K562 (cell line): ENCODE measurements around the gene NRG2. TPM values are rescaled to one million over a fixed set of nuclear protein-coding genes. Genes with fewer than 3 reads are reported as not detected.

Experiments used
- ATAC-seq: fragments of 200-7000 bp; cut with Tn5 transposase; 3 replicates; pipeline ENCODE4 v1.9.1; 2020; ENCODE audit warnings: moderate library complexity
- BruUV-seq: library from RNA; stranded (reverse); fragments of 400-500 nt; replicated peaks from 2 replicates; lab custom pipeline; 2021; lab: Mats Ljungman, UMichigan
- CTCF ChIA-PET: fragments of 300-600 bp; formaldehyde crosslinking; extraction: SDS; loops from one replicate; lab custom pipeline; 2021; ENCODE audit warnings: low intra/inter-chr PET ratio; lab: Yijun Ruan, JAX
- POLR2A ChIA-PET: fragments of 300-600, 350-650 bp; sonication (Branson Sonifier 250); formaldehyde crosslinking; extraction: SDS; loops from one replicate; lab custom pipeline; 2021; ENCODE audit warnings: antibody characterized with exemption, inconsistent platforms; lab: Yijun Ruan, JAX
- DNase-seq, 4 experiments: peaks; one replicate each; pipeline versions ENCODE4 v3.0.0 to v3.0.0-alpha.2; 2011 to 2018; ENCODE audit warnings: low spot score in 3 of 4, mixed read lengths in 3 of 4; ENCODE audit errors: extremely low read depth in 1 of 4
- FAIRE-seq: peaks from 2 replicates; lab custom pipeline; 2011; peaks lifted over from hg19 to GRCh38; lab: Jason Lieb, UNC
- H2AFZ ChIP-seq: 2 replicates; pipeline ENCODE4 v1.6.0; 2011; ENCODE audit warnings: low read depth, low read length, control low read depth, inconsistent platforms
- H3K27ac ChIP-seq: fragments of 200-600 bp; 3 replicates; pipeline ENCODE4 v1.8.0; 2011; ENCODE audit warnings: low read depth, mild to moderate bottlenecking, control low read depth, inconsistent platforms, low read length, moderate library complexity, mixed read lengths; ENCODE audit errors: extremely low read depth
- H3K27me3 ChIP-seq, 2 experiments: fragments of 300-600 bp in 1 of 2; 2 replicates in 1 of 2; 3 replicates in 1 of 2; pipeline versions ENCODE4 v1.6.0 to v1.8.0; 2011; ENCODE audit warnings: inconsistent platforms in 2 of 2, low read length in 2 of 2, mild to moderate bottlenecking in 1 of 2, mixed read lengths in 1 of 2, moderate library complexity in 1 of 2; ENCODE audit not compliant: control insufficient read depth in 2 of 2, insufficient read depth in 2 of 2
- H3K36me3 ChIP-seq: fragments of 300-600 bp; 3 replicates; pipeline ENCODE4 v1.8.0; 2011; ENCODE audit warnings: mild to moderate bottlenecking, low read length, inconsistent platforms; ENCODE audit not compliant: control insufficient read depth, insufficient read depth
- H3K4me1 ChIP-seq, 2 experiments: fragments of 200-600 bp in 1 of 2; replicated peaks in 1 of 2; 2 replicates in 1 of 2; 3 replicates in 1 of 2; pipeline versions ENCODE4 v1.5.1 to v1.8.0; 2011; ENCODE audit warnings: inconsistent platforms in 2 of 2, low read length in 2 of 2, mild to moderate bottlenecking in 1 of 2, mixed read lengths in 1 of 2, moderate library complexity in 1 of 2; ENCODE audit not compliant: control insufficient read depth in 2 of 2, insufficient read depth in 2 of 2
- H3K4me2 ChIP-seq: 2 replicates; pipeline ENCODE4 v1.6.1; 2011; ENCODE audit warnings: low read length, control low read depth, inconsistent platforms, mixed read lengths; ENCODE audit not compliant: insufficient read depth
- H3K4me3 ChIP-seq: fragments of 200-600 bp; sonication (generic), shearing (Covaris generic); 2 replicates; pipeline ENCODE4 v1.5.1; 2016; ENCODE audit warnings: control low read depth, inconsistent platforms
- H3K79me2 ChIP-seq: fragments of 200-600 bp; 3 replicates; pipeline ENCODE4 v1.8.0; 2011; ENCODE audit warnings: low read length, inconsistent platforms; ENCODE audit not compliant: control insufficient read depth, insufficient read depth
- H3K9ac ChIP-seq, 2 experiments: 2 replicates each; pipeline versions ENCODE4 v1.6.0 to v1.6.1; 2011; ENCODE audit warnings: low read depth in 2 of 2, low read length in 2 of 2, control low read depth in 1 of 2, inconsistent platforms in 1 of 2, mild to moderate bottlenecking in 1 of 2, mixed read lengths in 1 of 2; ENCODE audit not compliant: insufficient read depth in 1 of 2
- H3K9me1 ChIP-seq: one replicate; pipeline ENCODE4 v1.6.0; 2011; ENCODE audit warnings: inconsistent platforms, mild to moderate bottlenecking, low read length, moderate library complexity; ENCODE audit not compliant: control insufficient read depth, insufficient read depth
- H3K9me3 ChIP-seq: replicated peaks from 2 replicates; pipeline ENCODE4 v1.5.1; 2011; ENCODE audit warnings: low read depth, low read length, inconsistent platforms; ENCODE audit not compliant: control insufficient read depth, insufficient read depth
- H4K20me1 ChIP-seq: replicated peaks from 2 replicates; pipeline ENCODE4 v1.6.1; 2011; ENCODE audit warnings: low read length, inconsistent platforms, mixed read lengths; ENCODE audit not compliant: control insufficient read depth, insufficient read depth
- BACH1 ChIP-seq: fragments of 200-800 bp; sonication (Bioruptor generic); IDR thresholded peaks from 2 replicates; pipeline ENCODE4 v1.6.1; 2016; ENCODE audit warnings: missing genetic modification characterization, missing compliant biosample characterization
- BHLHE40 ChIP-seq: IDR thresholded peaks from 2 replicates; pipeline ENCODE4 v1.6.1; 2011; ENCODE audit warnings: low read length, improper control_type of control experiment
- CC2D1A ChIP-seq: fragments of 450-650 bp; IDR thresholded peaks from 2 replicates; pipeline ENCODE4 v1.6.1; 2017; ENCODE audit warnings: mild to moderate bottlenecking
- DDX20 ChIP-seq: fragments of 450-650 bp; IDR thresholded peaks from 2 replicates; pipeline ENCODE4 v1.6.1; 2016; ENCODE audit warnings: missing genetic modification characterization, low read depth, mild to moderate bottlenecking, missing compliant biosample characterization, moderate library complexity
- E2F5 ChIP-seq: sonication (generic); formaldehyde crosslinking; IDR thresholded peaks from 2 replicates; pipeline ENCODE4 v1.8.0; 2022; ENCODE audit warnings: mild to moderate bottlenecking, missing genetic modification reagents
- HMGXB4 ChIP-seq: sonication (generic); formaldehyde crosslinking; IDR thresholded peaks from 2 replicates; pipeline ENCODE4 v1.8.1; 2023; ENCODE audit warnings: mild to moderate bottlenecking, missing genetic modification reagents
- KDM1A ChIP-seq, 2 experiments: fragments of 450-650 bp; IDR thresholded peaks; 2 replicates each; pipeline ENCODE4 v1.6.1; 2016; ENCODE audit warnings: mild to moderate bottlenecking in 2 of 2
- PHTF2 ChIP-seq: fragments of 250-450 bp; sonication (Bioruptor Pico); IDR thresholded peaks from 2 replicates; pipeline ENCODE4 v1.5.0; 2021; ENCODE audit warnings: mild to moderate bottlenecking
- RBM25 ChIP-seq: fragments of 200-400 bp; formaldehyde crosslinking; IDR thresholded peaks from 2 replicates; pipeline ENCODE4 v1.6.1; 2018; ENCODE audit warnings: low read length, low read depth, moderate library complexity; ENCODE audit not compliant: severe bottlenecking
- SNAPC5 ChIP-seq: fragments of 250-450 bp; sonication (Bioruptor Pico); IDR thresholded peaks from 2 replicates; pipeline ENCODE4 v1.8.0; 2021; ENCODE audit warnings: moderate library complexity, mild to moderate bottlenecking, inconsistent platforms
- TGIF2 ChIP-seq: sonication (generic); formaldehyde crosslinking; IDR thresholded peaks from 2 replicates; pipeline ENCODE4 v1.8.1; 2022; ENCODE audit warnings: mild to moderate bottlenecking, missing genetic modification reagents, moderate library complexity
- YBX1 ChIP-seq: fragments of 450-650 bp; IDR thresholded peaks from 2 replicates; pipeline ENCODE4 v1.7.1; 2016; ENCODE audit warnings: mild to moderate bottlenecking
- WGBS: fragments of 100-300 bp; shearing (Covaris generic); methylation state at CpG from one replicate; pipeline ENCODE4 v1.1.6; 2016; ENCODE audit warnings: low coverage, mixed read lengths; ENCODE audit not compliant: insufficient coverage; ENCODE audit errors: missing lambda C conversion rate; 5-methylcytosine and 5-hydroxymethylcytosine counted together
- in situ Hi-C: fragments of 300-500 bp; cut with MboI; formaldehyde crosslinking; loops from 4 replicates; pipeline ENCODE4 v1.15.0; 2018; ENCODE audit warnings: inconsistent platforms, mixed read lengths
- intact Hi-C: fragments of 100-400 bp; cut with micrococcal nuclease; formaldehyde crosslinking; loops from 2 replicates; pipeline ENCODE4 v1.14.2; 2022
- polyA plus RNA-seq, 8 experiments: library from polyadenylated mRNA; depleted of rRNA in 4 of 8; stranded (reverse) in 5 of 8; unstranded in 3 of 8; fragments of >200 nt; fragmentation: Nextera tagmentation in 2 of 8; fragmentation: Illumina TruSeq in 1 of 8; extraction: Ambion mirVana in 2 of 8; extraction: Trizol in 1 of 8; gene quantifications; 2 replicates each; pipeline versions ENCODE4 v1.2.1 to v1.2.3, GENCODE V29; 2011 to 2014; ENCODE audit warnings: inconsistent platforms in 1 of 8, missing spikeins in 1 of 8
- total RNA-seq, 7 experiments: library from RNA; depleted of rRNA in 6 of 7; stranded (reverse); fragments of >200 nt in 6 of 7; fragmentation: Illumina TruSeq in 2 of 7; extraction: Trizol in 2 of 7; gene quantifications; 2 replicates each; pipeline versions ENCODE4 v1.2.1 to v1.2.3, GENCODE V29; 2011 to 2021; ENCODE audit warnings: low replicate concordance in 1 of 7

The NRG2 gene
- total and polyA plus RNA-seq, 9 of the 15 experiments (the other 6 are each of a cell fraction or from before 2014, with no cell fraction given): not detected

- Histone ChIP-seq H2AFZ (no peak overlapping the region), H4K20me1 (no peaks in the 10 kb centered on the region), H3K9ac (no peak overlapping the region), H3K9me1 (no peaks in the 10 kb centered on the region), H3K4me2 (no peak overlapping the region), H3K79me2 (no peaks in the 10 kb centered on the region), H3K4me1 (peaks cover 0 to 19% of the 10 kb centered on the region in 2 experiments; a peak in 2 of 5 replicates), H3K36me3 (no peaks in the 10 kb centered on the region), H3K27ac (no peak overlapping the region), H3K4me3 (no peak overlapping the region), H3K9me3 (no peaks in the 10 kb centered on the region), H3K27me3 (peaks cover 43 to 44% of the 10 kb centered on the region in 2 experiments)
- DNase-seq (no peak), FAIRE-seq (no peak), ATAC-seq (no peak)
- CTCF ChIA-PET: no interaction called here
- TF ChIP-seq BACH1 (tag): no peak
- no peak for TF ChIP-seq DDX20 (tag)
- TF ChIP-seq KDM1A (IDR thresholded peaks at IDR 0.05): no peak
- no peak for TF ChIP-seq SNAPC5 (CRISPR knock-in tag)
- no peak for TF ChIP-seq HMGXB4 (CRISPR knock-in tag)
- no peak for TF ChIP-seq YBX1
- TF ChIP-seq E2F5 (CRISPR knock-in tag): no peak
- TF ChIP-seq RBM25: no peak
- TF ChIP-seq CC2D1A: no peak
- no peak for TF ChIP-seq BHLHE40
- no peak for TF ChIP-seq PHTF2 (CRISPR knock-in tag)
- no peak for TF ChIP-seq TGIF2
- POLR2A ChIA-PET: interaction anchor here (0.7 kb wide), 1 partner anchor 10 kb away, joined by 4 read pairs; no protein-coding TSS in a partner anchor
- 0% methylated on average over 1 of the region's 1 CpG for WGBS
- BruUV-seq: no TSS peak
- intact Hi-C loops (no loop called here), in situ Hi-C loops (no loop called here)
Observed at GRCh38 chr5:140040358-140040757, 2.7 kb downstream of the NRG2 start.
